NCI-H1105 (cell line): ENCODE results near the gene ANKRD44.

ENCODE experiments used
- DNase-seq: peaks from one replicate; lab custom pipeline; 2025; lab: John Stamatoyannopoulos, UW

Gene ANKRD44

DNA sequence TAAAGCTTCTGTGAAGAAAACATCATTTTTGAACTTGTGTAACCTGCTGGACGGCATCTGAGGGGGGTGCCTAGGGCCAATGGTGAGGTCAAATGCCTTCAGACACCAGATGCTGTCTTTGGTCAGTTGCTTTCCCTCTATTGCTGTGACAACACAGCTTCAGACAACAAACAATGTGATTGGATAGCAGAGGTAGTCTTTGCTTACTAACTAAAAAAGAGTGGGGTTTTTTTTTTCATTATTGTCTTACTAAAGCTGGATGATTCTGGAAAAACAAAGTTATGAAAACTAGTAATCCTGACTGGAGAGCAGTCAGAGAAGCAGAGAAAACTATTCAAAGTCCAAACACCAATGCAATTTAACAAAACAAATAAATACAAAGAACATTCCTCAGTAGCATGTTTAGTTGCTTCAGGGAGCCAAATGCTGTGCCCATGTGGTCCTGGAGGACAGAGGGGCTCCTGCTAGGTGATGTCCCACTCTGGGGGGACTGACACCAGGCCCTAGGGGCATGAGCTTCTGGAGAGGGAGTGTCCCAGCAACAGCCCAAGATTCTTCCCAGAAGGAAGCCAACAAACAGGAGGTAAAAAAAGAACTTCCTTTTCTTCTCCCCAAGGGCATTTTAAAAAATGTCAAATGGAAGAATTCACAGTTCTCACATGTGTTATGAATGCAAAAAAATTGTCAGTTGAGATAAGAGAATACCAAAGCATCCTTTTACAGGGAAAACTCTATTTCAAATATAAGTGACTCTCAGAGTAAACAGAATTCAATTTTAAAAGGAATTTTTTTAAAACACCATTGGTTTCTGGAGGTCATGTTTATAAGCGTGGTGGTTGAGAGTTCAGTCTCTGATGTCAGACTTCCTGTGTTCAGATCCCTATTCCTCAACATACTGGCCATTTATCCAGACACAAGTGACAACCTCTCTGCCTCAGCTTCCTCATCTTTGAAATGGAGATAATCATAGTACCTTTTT, 203.0 kb downstream of the ANKRD44 start:
- DNase-seq: no peak

DNA sequence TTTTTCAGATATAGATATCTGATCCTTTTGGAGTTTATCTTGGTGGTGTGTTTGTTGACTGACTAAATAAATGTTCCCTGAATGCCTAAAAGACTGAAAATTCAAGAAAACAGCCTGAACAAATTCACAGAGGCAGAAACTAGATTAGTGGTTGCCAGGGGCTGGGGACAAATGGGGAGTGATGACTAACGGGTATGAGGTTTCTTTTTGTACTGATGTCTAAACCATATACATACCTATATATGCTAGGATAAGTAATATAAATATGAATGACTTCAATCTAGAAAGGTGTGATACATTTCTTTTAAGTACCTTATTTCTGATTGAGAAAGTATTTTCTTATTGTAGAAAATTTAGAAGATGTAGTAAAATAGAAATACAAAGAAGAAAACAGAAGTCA, 207.2 kb downstream of the ANKRD44 start:
- no peak for DNase-seq

DNA sequence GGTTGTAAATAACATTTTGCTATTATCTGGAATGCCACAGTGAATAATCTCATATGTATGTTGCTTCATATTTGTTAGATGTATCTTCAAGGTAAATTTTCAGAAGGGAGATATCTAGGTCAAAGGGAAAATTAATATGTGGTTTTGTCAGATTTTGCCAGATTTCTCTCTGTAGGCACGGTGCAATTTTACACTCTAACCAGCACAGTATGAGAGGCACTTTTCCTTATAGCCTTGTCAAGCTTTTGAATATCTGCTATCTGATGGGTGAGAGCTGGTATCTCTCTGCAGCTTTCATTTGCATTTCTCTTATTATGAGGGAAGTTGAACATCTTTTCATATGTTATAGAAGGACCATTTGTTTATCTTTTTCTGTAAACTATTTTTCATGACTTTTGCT, 208.3 kb downstream of the ANKRD44 start:
- no peak for DNase-seq

DNA sequence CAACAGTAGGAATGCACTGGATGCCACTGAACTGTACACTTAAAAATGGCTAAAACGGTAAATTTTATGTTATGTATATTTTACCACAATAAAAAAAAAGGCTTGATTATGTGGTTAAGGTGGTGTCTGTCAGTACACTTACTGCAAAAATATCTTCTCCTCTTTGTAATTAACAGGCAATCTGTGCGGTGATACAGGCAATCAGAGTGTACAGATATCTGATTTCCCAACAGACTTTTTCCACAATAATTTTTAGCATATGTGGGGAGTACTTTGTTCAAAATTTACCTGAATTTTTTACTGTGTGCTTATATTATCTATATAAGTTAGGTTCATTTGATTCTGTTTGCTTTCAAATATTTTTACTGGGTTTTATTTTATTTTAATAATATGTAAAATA, 209.1 kb downstream of the ANKRD44 start:
- DNase-seq: no peak

DNA sequence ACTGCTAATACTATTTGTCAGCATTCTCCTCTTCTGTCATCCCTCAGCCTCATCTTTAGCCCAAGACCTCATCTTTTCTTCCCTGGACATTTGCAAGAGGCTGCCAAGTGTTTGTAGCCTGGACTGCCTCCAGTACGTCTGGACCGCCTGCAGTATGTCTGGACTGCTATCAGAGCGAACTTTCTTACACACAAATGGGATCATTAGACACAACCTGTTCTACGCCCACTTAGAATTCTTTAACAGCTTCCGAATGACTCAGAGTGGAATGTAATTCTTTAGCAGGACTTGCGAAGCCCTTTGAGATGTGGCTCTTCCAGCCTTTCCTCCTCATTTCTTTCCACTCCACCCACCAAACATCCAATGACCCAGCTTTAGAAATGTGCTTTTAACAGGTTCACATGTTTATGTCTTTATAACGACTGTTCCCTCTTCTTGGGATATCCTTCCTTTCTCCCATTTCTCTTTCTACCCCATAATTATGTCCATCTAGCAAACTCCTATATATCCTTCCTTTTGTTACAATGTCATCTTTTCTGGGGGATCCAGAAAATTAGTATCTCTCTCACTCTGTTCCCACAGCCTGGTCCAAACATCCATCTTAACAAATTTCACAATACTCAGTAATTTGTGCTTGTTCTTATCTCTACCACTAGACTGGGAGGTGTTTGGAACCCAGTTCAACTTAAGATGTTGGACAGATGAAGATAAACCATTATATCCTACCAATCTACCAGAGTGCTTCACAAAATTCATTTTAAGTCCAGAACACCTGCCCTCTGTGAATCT, 212.8 kb downstream of the ANKRD44 start:
- DNase-seq: no peak

DNA sequence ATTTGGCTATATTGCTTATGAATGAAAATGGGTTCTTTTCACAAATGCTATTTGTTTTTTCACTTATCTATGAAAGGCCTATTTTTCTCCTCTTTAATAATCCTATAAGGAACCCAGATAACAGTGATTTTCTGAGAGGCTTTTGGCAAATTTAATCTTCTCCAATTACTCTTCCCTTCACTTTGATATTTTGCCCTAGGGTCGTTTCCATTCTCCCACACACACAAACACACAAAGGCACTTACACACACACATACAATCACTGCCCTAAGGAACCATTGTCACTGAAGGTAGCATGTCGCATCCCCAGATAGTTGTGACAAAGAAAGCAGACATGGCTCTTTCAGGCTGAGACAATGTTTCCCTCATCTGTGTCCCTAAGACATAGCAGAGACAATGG, 213.9 kb downstream of the ANKRD44 start:
- no peak for DNase-seq

- no peak for DNase-seq
These were observed 218.1 kb downstream of the ANKRD44 start for GRCh38 chr2:197092431-197092830.

DNA sequence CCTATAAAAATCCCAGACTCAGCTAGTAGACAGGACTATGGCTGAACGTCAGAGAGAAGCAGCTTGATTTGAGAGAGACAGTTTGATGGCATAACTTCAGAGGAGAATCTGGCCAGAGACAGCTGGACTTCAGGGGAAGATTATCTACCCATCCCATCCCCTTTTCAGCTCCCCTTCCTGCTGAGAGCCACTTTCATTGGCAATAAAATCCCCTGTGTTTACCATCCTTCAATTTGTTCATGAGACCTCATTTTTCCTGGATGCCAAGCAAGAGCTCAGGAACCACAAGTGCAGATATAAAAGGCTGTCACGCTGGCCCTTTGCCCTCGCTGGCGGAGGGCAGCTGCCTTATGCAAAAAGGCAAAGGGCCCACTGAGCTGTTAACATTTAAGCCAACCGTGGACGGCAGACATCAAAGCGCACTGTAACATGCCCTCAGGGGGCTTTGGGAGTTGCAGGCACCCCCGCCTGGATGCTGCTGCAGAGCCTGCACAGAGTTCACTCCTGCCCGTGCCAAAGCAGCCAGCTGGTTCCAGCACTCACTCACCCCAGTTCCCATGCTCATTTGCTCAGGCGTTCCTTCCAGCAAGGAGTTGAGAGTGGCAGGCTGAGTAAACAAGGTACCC, 219.7 kb downstream of the ANKRD44 start:
- DNase-seq: no peak

GRCh38 chr2:197089655-197090054, 220.9 kb downstream of the ANKRD44 start:
- no peak for DNase-seq

GRCh38 chr2:197088694-197089093, 221.9 kb downstream of the ANKRD44 start:
- no peak for DNase-seq

DNA sequence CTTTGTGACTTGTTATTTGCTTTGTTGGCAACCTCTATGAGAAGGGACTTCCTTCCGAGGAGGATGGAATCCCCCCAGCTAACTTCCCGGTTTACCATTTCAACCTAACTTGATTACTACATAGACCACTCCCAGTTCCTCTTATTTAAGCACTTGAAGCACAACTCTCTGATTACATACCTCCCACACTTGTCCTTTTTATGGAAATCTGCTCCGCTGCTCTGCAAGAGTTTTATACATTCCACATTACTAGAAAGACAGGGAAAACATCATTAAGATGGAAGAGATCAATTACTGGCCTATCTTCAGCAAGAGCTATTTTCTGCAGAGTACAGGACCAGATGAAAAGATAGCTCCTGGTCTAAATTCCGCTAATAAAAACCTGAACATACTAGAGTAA, 224.1 kb downstream of the ANKRD44 start:
- DNase-seq: no peak

DNA sequence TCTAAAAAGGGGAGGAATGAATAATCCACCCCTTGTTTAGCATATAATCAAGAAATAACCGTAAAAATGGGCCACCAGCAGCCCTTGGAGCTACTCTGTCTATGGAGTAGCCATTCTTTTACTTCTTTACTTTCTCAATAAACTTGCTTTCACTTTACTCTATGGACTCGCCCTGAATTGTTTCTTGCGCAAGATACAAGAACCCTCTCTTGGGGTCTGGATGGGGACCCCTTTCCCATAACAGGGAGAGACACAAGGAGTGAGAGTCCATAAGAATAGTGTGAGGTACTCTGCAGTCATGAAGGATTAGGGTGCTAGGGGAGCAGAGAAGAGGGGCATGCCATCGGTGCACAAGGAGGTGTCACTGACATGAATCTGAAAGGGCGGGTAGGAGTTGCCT, 224.9 kb downstream of the ANKRD44 start:
- no peak for DNase-seq

DNA sequence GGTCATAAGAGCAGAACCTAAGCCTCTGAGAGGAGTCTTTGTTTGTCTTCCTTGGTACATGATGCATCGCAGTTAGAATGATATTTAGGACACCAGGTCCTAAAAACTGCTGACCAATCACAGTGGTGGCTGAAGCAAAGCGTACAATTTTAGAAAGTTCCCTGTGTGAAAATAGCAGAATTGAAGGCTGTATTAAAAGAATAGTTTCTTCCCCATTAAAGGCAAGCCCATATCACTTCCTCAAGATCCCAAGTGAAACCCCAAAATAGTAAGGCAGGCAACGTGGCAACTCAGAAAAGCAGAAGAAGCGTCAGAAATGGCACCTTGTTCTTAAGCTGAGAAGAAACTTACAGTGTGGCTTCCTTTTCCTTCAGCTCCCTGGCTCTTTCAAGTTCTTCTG, 229.3 kb downstream of the ANKRD44 start:
- no peak for DNase-seq

DNA sequence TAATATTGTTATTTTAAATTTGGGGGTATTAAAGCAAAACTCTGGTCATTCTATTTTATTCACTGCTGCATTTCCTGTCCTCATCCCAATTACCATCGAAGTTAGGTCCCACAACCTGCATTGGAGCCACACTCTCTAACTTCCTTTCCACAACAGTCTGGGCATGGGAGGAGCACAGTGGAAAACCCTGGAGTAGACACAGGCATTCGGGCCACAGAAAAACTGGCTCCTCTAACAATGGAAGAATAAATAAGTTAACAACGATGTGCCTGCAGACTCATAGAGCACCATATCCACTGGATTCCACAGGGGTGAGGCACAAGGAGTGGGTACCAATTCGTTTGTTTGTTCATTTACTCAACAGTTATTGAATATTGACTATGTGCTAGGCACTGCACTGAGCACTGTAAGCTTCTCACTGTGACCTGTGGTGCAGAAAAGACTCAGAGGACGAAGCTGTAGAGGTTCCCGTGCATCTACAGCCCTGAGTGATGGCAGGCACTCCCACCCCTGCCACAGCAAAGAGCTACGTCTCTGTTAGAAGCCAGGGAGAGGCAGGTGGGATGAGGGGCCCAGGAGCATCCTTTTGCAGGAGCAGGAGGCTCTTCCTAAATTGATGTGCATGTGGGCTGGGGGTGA, 229.9 kb downstream of the ANKRD44 start:
- DNase-seq: no peak

- peak; percentile 26 for DNase-seq
These were observed 230.6 kb downstream of the ANKRD44 start for GRCh38 chr2:197079832-197080555.

GRCh38 chr2:197079414-197079813, 231.2 kb downstream of the ANKRD44 start:
- DNase-seq: no peak

DNA sequence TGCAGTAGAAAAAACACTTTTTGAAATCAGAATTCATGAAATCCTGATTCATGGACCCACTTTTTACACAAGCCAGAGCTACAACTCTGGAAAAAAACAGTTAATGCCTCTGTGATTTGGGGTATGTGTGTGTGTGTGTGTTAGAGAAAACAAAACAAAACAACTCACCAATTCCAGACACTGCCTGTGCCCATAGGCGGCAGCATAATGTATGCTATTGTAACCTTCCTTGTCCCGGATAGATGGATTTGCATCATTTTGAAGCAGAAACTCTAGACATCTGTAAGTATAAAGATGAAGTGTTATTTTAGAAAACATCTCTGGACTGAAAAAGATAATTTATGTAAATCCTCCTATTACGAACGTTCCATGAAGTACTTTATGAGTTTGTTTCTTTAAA, 232.0 kb downstream of the ANKRD44 start:
- DNase-seq: no peak

GRCh38 chr2:197077336-197077735, 233.2 kb downstream of the ANKRD44 start:
- no peak for DNase-seq

DNA sequence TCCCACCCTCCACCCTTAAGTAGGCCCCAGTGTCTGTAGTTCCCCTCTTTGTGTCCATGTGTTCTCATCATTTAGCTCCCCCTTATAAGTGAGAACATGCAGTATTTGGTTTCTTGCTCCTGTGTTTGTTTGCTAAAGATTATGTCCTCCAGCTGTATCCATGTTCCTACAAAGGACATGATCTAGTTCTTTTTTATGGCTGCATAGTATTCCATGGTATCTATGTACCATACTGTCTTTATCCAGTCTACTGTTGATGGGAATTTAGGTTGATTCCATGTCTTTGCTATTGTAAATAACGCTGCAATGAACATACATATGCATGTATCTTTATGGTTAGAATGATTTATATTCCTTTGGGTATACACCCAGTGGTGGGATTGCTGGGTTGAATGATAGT, 233.9 kb downstream of the ANKRD44 start:
- no peak for DNase-seq

GRCh38 chr2:197075754-197076337, 234.7 kb downstream of the ANKRD44 start:
- no peak for DNase-seq

GRCh38 chr2:197075281-197075680, 235.3 kb downstream of the ANKRD44 start:
- no peak for DNase-seq
